ENCODE results near the gene BLTP3B.

BLTP3B gene

DNA sequence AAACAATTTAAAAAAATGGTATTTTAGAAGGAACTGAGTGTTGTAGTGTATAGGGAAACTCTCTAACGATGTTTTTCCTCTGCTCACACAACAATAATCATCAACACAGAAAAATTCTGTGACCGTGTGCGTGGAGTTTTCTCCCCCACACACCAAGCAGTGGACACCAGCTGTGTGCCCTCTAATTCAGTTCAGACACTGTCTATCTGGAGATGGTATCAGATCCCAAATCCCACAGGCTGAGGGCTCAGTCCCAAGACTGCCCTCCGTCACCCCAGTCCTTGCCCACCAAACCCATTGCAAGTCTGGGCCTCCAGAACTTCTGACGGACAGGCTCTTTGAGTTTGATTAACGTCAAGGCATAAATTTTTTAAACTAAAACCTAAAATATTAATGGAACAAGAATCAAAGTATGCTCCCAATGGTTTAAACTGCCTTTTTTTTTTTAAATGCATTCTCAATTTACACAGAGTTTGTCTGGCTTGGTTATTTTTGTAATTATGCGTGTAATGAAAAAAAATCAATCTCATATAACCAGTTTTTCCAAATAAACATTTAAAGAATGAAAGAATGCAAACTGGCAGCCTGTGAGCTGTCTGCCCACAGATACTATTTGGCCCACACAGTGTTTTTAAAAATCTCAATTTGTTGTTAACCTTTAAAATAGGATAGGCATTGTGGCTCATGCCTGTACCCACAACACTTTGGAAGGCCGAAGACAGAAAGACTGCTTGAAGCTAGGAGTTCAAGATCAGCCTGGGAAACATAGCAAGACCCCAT is 19.2 kb downstream of the BLTP3B start:
- FAIRE-seq (no peak), DNase-seq (ENCODE audit: low spot score) (no peak)

DNA sequence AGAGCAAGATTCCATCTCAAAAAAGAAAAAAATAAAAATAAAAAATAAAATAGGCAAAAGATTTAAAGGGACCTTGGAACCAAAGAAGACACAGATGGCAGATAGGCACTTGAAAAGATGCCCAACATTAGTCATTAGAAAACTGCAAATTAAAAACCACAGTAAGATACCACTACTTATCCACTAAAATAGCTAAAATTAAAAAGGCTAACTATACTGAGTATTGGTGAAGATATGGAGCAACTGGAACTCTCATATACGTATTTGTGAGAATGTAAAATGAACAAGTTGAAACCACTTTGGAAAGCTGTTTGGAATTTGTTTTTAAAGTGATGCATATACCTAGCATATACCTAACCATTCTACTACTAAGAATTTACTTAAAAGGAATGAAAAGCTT is 22.3 kb downstream of the BLTP3B start:
- FAIRE-seq: no peak
- no peak for DNase-seq (ENCODE audit: low spot score)

GRCh38 chr12:100115291-100115690 is 27.4 kb downstream of the BLTP3B start:
- DNase-seq (ENCODE audit: low spot score) (no peak), FAIRE-seq (no peak)

- FAIRE-seq (no peak), DNase-seq (ENCODE audit: low spot score) (no peak)
Measured at GRCh38 chr12:100114574-100114973, 28.1 kb downstream of the BLTP3B start.

GRCh38 chr12:100110276-100110675 is 32.4 kb downstream of the BLTP3B start:
- no peak for FAIRE-seq
- DNase-seq (ENCODE audit: low spot score): no peak

DNA sequence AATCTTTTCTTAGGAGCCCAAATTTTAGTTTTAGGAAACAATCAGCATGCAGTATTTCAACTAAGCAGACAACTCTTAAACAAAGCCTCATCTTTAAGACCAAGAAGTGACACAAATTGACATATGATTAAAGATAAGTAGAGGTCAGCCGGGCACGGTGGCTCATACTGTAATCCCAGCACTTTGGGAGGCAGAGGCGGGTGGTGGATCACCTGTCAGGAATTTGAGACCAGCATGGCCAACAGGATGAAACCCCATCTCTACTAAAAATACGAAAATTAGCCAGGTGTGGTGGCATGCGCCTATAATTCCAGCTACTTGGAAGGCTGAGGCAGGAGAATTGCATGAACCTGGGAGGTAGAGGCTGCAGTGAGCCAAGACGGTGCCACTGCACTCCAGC is 35.8 kb downstream of the BLTP3B start:
- FAIRE-seq (no peak), DNase-seq (ENCODE audit: low spot score) (no peak)

GRCh38 chr12:100105661-100106060 is 37.0 kb downstream of the BLTP3B start:
- DNase-seq (ENCODE audit: low spot score) (no peak), FAIRE-seq (no peak)

- FAIRE-seq (no peak), DNase-seq (ENCODE audit: low spot score) (no peak)
Measured at GRCh38 chr12:100101000-100101399, 41.7 kb downstream of the BLTP3B start.
